Endothelial cell of umbilical vein (primary cell): ENCODE results near the gene GTF3C1. TPM values are rescaled to one million over a fixed set of nuclear protein-coding genes. Genes with fewer than 3 reads are reported as not detected.

Experiments used
- BruUV-seq: library from RNA; stranded (reverse); fragments of 400-500 nt; replicated peaks from 2 replicates; lab custom pipeline; 2021; lab: Mats Ljungman, UMichigan
- CTCF ChIA-PET: fragments of 300-600, 350-600 bp; sonication (Branson Sonifier 250); formaldehyde crosslinking; loops from one replicate; lab custom pipeline; 2021; ENCODE audit warnings: antibody characterized with exemption, inconsistent platforms; lab: Charles Lee
- POLR2A ChIA-PET: fragments of 300-600, 350-600 bp; sonication (Branson Sonifier 250); formaldehyde crosslinking; loops from one replicate; lab custom pipeline; 2021; ENCODE audit warnings: antibody characterized with exemption, inconsistent platforms; lab: Charles Lee
- DNase-seq: peaks from one replicate; pipeline ENCODE4 v3.0.0-alpha.2; 2011; ENCODE audit warnings: low read depth, low spot score
- FAIRE-seq: peaks from 2 replicates; lab custom pipeline; 2011; peaks lifted over from hg19 to GRCh38; lab: Jason Lieb, UNC
- H2AFZ ChIP-seq: 2 replicates; pipeline ENCODE4 v1.6.0; 2012; ENCODE audit warnings: low read depth, low read length, control low read depth, inconsistent platforms
- H3K27ac ChIP-seq: 2 replicates; pipeline ENCODE4 v1.5.1; 2011; ENCODE audit warnings: low read depth, mild to moderate bottlenecking, control low read depth, low read length, moderate library complexity; ENCODE audit not compliant: insufficient read depth
- H3K27me3 ChIP-seq, 2 experiments: 2 replicates each; pipeline versions ENCODE4 v1.6.0 to v1.6.1; 2011; ENCODE audit warnings: low read length in 2 of 2, mixed read lengths in 1 of 2; ENCODE audit not compliant: control insufficient read depth in 2 of 2, insufficient read depth in 2 of 2
- H3K36me3 ChIP-seq, 2 experiments: 2 replicates in 1 of 2; 3 replicates in 1 of 2; pipeline ENCODE4 v1.5.1; 2011; ENCODE audit warnings: low read length in 2 of 2, mild to moderate bottlenecking in 1 of 2, moderate library complexity in 1 of 2; ENCODE audit not compliant: control insufficient read depth in 2 of 2, insufficient read depth in 2 of 2; ENCODE audit errors: extremely low read depth in 1 of 2
- H3K4me1 ChIP-seq: 3 replicates; pipeline ENCODE4 v1.5.1; 2011; ENCODE audit warnings: mild to moderate bottlenecking, low read length; ENCODE audit not compliant: control insufficient read depth, insufficient read depth; ENCODE audit errors: extremely low read depth
- H3K4me2 ChIP-seq: 2 replicates; pipeline ENCODE4 v1.6.1; 2011; ENCODE audit warnings: low read length, control low read depth, mixed read lengths; ENCODE audit not compliant: insufficient read depth
- H3K4me3 ChIP-seq, 3 experiments: fragments of 200-600 bp in 1 of 3; sonication (generic), shearing (Covaris generic) in 1 of 3; replicated peaks in 1 of 3; 2 replicates each; pipeline ENCODE4 v1.5.1; 2011 to 2016; ENCODE audit warnings: control low read depth in 3 of 3, low read length in 3 of 3, mild to moderate bottlenecking in 2 of 3, inconsistent platforms in 1 of 3, low read depth in 1 of 3, moderate library complexity in 1 of 3; ENCODE audit not compliant: insufficient read depth in 1 of 3
- H3K79me2 ChIP-seq: 2 replicates; pipeline ENCODE4 v1.6.0; 2012; ENCODE audit warnings: low read length, inconsistent platforms; ENCODE audit not compliant: control insufficient read depth, insufficient read depth
- H3K9ac ChIP-seq: replicated peaks from 2 replicates; pipeline ENCODE3; 2011; ENCODE audit warnings: low read length, control low read depth; ENCODE audit not compliant: insufficient read depth; ENCODE audit errors: extremely low read depth
- H3K9me1 ChIP-seq: replicated peaks from 3 replicates; pipeline ENCODE4 v1.6.0; 2011; ENCODE audit warnings: mild to moderate bottlenecking, low read length; ENCODE audit not compliant: control insufficient read depth, insufficient read depth; ENCODE audit errors: extremely low read depth
- H3K9me3 ChIP-seq: replicated peaks from 2 replicates; pipeline ENCODE4 v1.5.1; 2012; ENCODE audit warnings: low read length, inconsistent platforms; ENCODE audit not compliant: control insufficient read depth, insufficient read depth
- H4K20me1 ChIP-seq: replicated peaks from 2 replicates; pipeline ENCODE3; 2011; ENCODE audit warnings: mild to moderate bottlenecking, low read length; ENCODE audit not compliant: control insufficient read depth, insufficient read depth; ENCODE audit errors: extremely low read depth
- CTCF ChIP-seq, 2 donors: IDR thresholded peaks; 1 replicate in 1 of 2; 2 replicates in 1 of 2; pipeline ENCODE4 v1.5.1; 2011; ENCODE audit warnings: low read length in 2 of 2, mild to moderate bottlenecking in 2 of 2, moderate library complexity in 2 of 2, control low read depth in 1 of 2, inconsistent platforms in 1 of 2, low read depth in 1 of 2; ENCODE audit not compliant: insufficient read depth in 1 of 2; ENCODE audit errors: extremely low read depth in 1 of 2
- EZH2 ChIP-seq: IDR thresholded peaks from 2 replicates; pipeline ENCODE4 v1.6.1; 2012; ENCODE audit warnings: borderline replicate concordance, low read depth, mild to moderate bottlenecking, moderate library complexity, low read length, inconsistent platforms; ENCODE audit not compliant: severe bottlenecking
- FOS ChIP-seq: IDR thresholded peaks from 2 replicates; pipeline ENCODE4 v1.6.1; 2011; ENCODE audit warnings: mild to moderate bottlenecking, low read length, moderate library complexity, borderline replicate concordance; ENCODE audit not compliant: insufficient read depth
- GATA2 ChIP-seq: IDR thresholded peaks from 2 replicates; pipeline ENCODE4 v1.7.0; 2011; ENCODE audit warnings: low read depth, mild to moderate bottlenecking, moderate library complexity, mixed read lengths, low read length; ENCODE audit not compliant: insufficient read length, insufficient read depth
- JUN ChIP-seq: IDR thresholded peaks from 2 replicates; pipeline ENCODE4 v1.6.1; 2011; ENCODE audit warnings: borderline replicate concordance, low read depth; ENCODE audit not compliant: insufficient read length, insufficient read depth
- MYC ChIP-seq: IDR thresholded peaks from one replicate; pipeline ENCODE4 v1.6.1; 2011; ENCODE audit warnings: mild to moderate bottlenecking, low read depth, low read length
- POLR2A ChIP-seq: IDR thresholded peaks from 2 replicates; pipeline ENCODE4 v1.6.1; 2012; ENCODE audit warnings: low read depth, mild to moderate bottlenecking, control low read depth, low read length
- POLR2AphosphoS5 ChIP-seq: IDR thresholded peaks from 2 replicates; pipeline ENCODE4 v1.6.1; 2012; ENCODE audit warnings: low read depth, mild to moderate bottlenecking, control low read depth, low read length, moderate library complexity; ENCODE audit not compliant: insufficient read depth
- dilution Hi-C: fragments of 300-500 bp; cut with MboI; formaldehyde crosslinking; loops from one replicate; pipeline ENCODE4 v1.15.0; 2019; ENCODE audit warnings: low sequenced_read_pairs; ENCODE audit not compliant: extremely low pct_ligation_motif_present
- intact Hi-C: fragments of 100-400 bp; cut with micrococcal nuclease; formaldehyde crosslinking; loops from one replicate; pipeline ENCODE4 v1.10.0; 2022
- polyA plus RNA-seq, 4 experiments: library from polyadenylated mRNA; depleted of rRNA in 3 of 4; stranded (reverse) in 3 of 4; unstranded in 1 of 4; fragments of >200 nt; gene quantifications; 2 replicates each; pipeline versions ENCODE4 v1.2.1 to v1.2.3, GENCODE V29; 2011 to 2012; ENCODE audit warnings: missing spikeins in 1 of 4
- total RNA-seq: library from RNA; stranded (reverse); gene quantifications from 2 replicates; pipeline ENCODE4 v1.2.3, GENCODE V29; 2021

GTF3C1 gene
- total and polyA plus RNA-seq, 2 donors (not counting 3 experiments of a cell fraction or from before 2014, with no cell fraction given), result 58.1 to 86.1 TPM

GRCh38 chr16:27465483-27465879 is 84.2 kb downstream of the GTF3C1 start:
- H3K9ac ChIP-seq, result no peak overlapping the region
- no peak for TF ChIP-seq MYC
- TF ChIP-seq EZH2, result no peak
- TF ChIP-seq JUN, result no peak
- no peak for TF ChIP-seq POLR2AphosphoS5
- no peak for TF ChIP-seq FOS
- no peak for TF ChIP-seq CTCF (IDR thresholded peaks at IDR 0.05; ENCODE audit: extremely low read depth in 1 of 2, insufficient read depth in 1 of 2, low read depth in 1 of 2, low read length in 2 of 2)
- TF ChIP-seq GATA2, result no peak
- no peak for TF ChIP-seq POLR2A
- H3K4me3 ChIP-seq, result no peak overlapping the region
- ChIA-PET CTCF (no interaction called here), POLR2A (no interaction called here)
- DNase-seq, result no peak
- no peaks in the 10 kb centered on the region for H3K9me1 ChIP-seq
- no peak overlapping the region for H3K4me2 ChIP-seq
- no peak overlapping the region for H3K27ac ChIP-seq
- H4K20me1 ChIP-seq, result no peaks in the 10 kb centered on the region
- peaks cover 19% of the 10 kb centered on the region for H3K4me1 ChIP-seq
- H3K27me3 ChIP-seq, result no peaks in the 10 kb centered on the region
- dilution Hi-C loops (no loop called here), intact Hi-C loops (no loop called here)
- H2AFZ ChIP-seq, result no peak overlapping the region
- no peaks in the 10 kb centered on the region for H3K79me2 ChIP-seq
- no peak for FAIRE-seq
- no TSS peak for BruUV-seq
- H3K9me3 ChIP-seq, result no peaks in the 10 kb centered on the region
- peaks cover 23 to 39% of the 10 kb centered on the region in 2 experiments for H3K36me3 ChIP-seq
